Dedifferentiated amniotic fluid mesenchymal stem cell (primary cell): Measurements from ENCODE around the gene PCDHB7.
"Not testable (repeated sequence)": the region's sequence is repeated elsewhere in the genome, so short reads cannot be mapped to it uniquely, and the experiment has no call there.

Experiments
- DNase-seq: peaks from one replicate; pipeline ENCODE4 v3.0.0-alpha.2; 2016; ENCODE audit errors: extremely low spot score

Gene PCDHB7

GRCh38 chr5:141224844-141225243, 52.4 kb downstream of the PCDHB7 start:
- DNase-seq, result not testable (repeated sequence)

- not testable (repeated sequence) for DNase-seq
Observed at GRCh38 chr5:141225421-141225820, 53.0 kb downstream of the PCDHB7 start.
